Neural cell (in vitro differentiated cells): ENCODE results near the gene SRA1. TPM values are rescaled to one million over a fixed set of nuclear protein-coding genes. Genes with fewer than 3 reads are reported as not detected.
A peak's percentile ranks its signal among the peaks of the same experiment; 100 is the strongest.

ENCODE experiments used
- H2AFZ ChIP-seq: fragments of 200-600, 300-800 bp; sonication (generic), shearing (Covaris generic); 2 replicates; pipeline ENCODE4 v1.6.0; 2014; ENCODE audit warnings: low read depth, mild to moderate bottlenecking, antibody characterized with exemption, low read length, moderate library complexity
- H3F3A ChIP-seq: fragments of 200-600 bp; shearing (Covaris generic); 2 replicates; pipeline ENCODE4 v1.6.1; 2016; ENCODE audit warnings: mild to moderate bottlenecking, moderate library complexity, mixed read lengths, antibody characterized with exemption, low read length; ENCODE audit not compliant: insufficient read depth, poor library complexity, severe bottlenecking
- H3K27ac ChIP-seq: fragments of 200-600, 300-800 bp; sonication (generic), shearing (Covaris generic); 2 replicates; pipeline ENCODE4 v1.5.1; 2014; ENCODE audit warnings: mild to moderate bottlenecking, low read length, moderate library complexity
- H3K27me3 ChIP-seq: fragments of 300-800, 200-600 bp; sonication (generic), shearing (Covaris generic); 2 replicates; pipeline ENCODE4 v1.6.0; 2014; ENCODE audit warnings: mild to moderate bottlenecking, low read depth, low read length, moderate library complexity; ENCODE audit not compliant: insufficient read depth
- H3K36me3 ChIP-seq: fragments of 300-800, 200-600 bp; sonication (generic), shearing (Covaris generic); 2 replicates; pipeline ENCODE4 v1.5.1; 2014; ENCODE audit warnings: mild to moderate bottlenecking, antibody characterized with exemption, low read length, moderate library complexity; ENCODE audit not compliant: insufficient read depth
- H3K4me2 ChIP-seq: fragments of 300-800, 200-600 bp; sonication (generic), shearing (Covaris generic); 2 replicates; pipeline ENCODE4 v1.6.0; 2014; ENCODE audit warnings: mild to moderate bottlenecking, low read length
- H3K4me3 ChIP-seq: fragments of 300-800, 200-600 bp; sonication (generic), shearing (Covaris generic); 2 replicates; pipeline ENCODE4 v1.5.1; 2014; ENCODE audit warnings: mild to moderate bottlenecking, low read length, moderate library complexity
- H3K79me2 ChIP-seq: fragments of 200-600 bp; shearing (Covaris generic); replicated peaks from 2 replicates; pipeline ENCODE4 v1.6.0; 2014; ENCODE audit warnings: mild to moderate bottlenecking, low read length, moderate library complexity; ENCODE audit not compliant: insufficient read depth
- H3K9ac ChIP-seq: fragments of 300-800, 200-600 bp; sonication (generic), shearing (Covaris generic); 2 replicates; pipeline ENCODE4 v1.6.1; 2016; ENCODE audit warnings: mild to moderate bottlenecking, low read length, mixed read lengths
- H3K9me2 ChIP-seq: fragments of 200-600 bp; shearing (Covaris generic); 2 replicates; pipeline ENCODE4 v1.6.1; 2016; ENCODE audit warnings: mild to moderate bottlenecking, low read length, mixed read lengths; ENCODE audit not compliant: insufficient read depth
- H3K9me3 ChIP-seq: fragments of 200-600, 300-800 bp; sonication (generic), shearing (Covaris generic); 2 replicates; pipeline ENCODE4 v1.6.1; 2016; ENCODE audit warnings: mild to moderate bottlenecking, mixed run types, low read length, moderate library complexity, mixed read lengths
- H4K20me1 ChIP-seq: fragments of 200-600 bp; shearing (Covaris generic); 2 replicates; pipeline ENCODE4 v1.6.1; 2016; ENCODE audit warnings: mild to moderate bottlenecking, mixed run types; ENCODE audit not compliant: insufficient read depth
- EP300 ChIP-seq: fragments of 450-650 bp; conservative IDR thresholded peaks from 2 replicates; pipeline ENCODE4 v1.6.1; 2014; ENCODE audit warnings: antibody characterized with exemption, mild to moderate bottlenecking, moderate library complexity; ENCODE audit not compliant: poor library complexity, severe bottlenecking
- EZH2 ChIP-seq: fragments of 200-600, 300-800 bp; shearing (Covaris generic), sonication (generic); IDR thresholded peaks from 2 replicates; pipeline ENCODE4 v1.6.1; 2014; ENCODE audit warnings: antibody characterized with exemption, low read length, borderline replicate concordance, mild to moderate bottlenecking; ENCODE audit not compliant: insufficient read depth, poor library complexity, severe bottlenecking
- MXI1 ChIP-seq: fragments of 450-650 bp; conservative IDR thresholded peaks from 2 replicates; pipeline ENCODE4 v1.6.1; 2014; ENCODE audit warnings: antibody characterized with exemption, mild to moderate bottlenecking; ENCODE audit not compliant: poor library complexity, severe bottlenecking
- POLR2AphosphoS5 ChIP-seq: IDR thresholded peaks from 2 replicates; pipeline ENCODE4 v1.6.1; 2012
- RAD21 ChIP-seq: fragments of 450-650 bp; conservative IDR thresholded peaks from 2 replicates; pipeline ENCODE4 v1.6.1; 2014; ENCODE audit warnings: antibody characterized with exemption, mild to moderate bottlenecking, moderate library complexity
- SMC3 ChIP-seq: fragments of 450-650 bp; conservative IDR thresholded peaks from 2 replicates; pipeline ENCODE4 v1.6.1; 2014; ENCODE audit warnings: antibody characterized with exemption, mild to moderate bottlenecking, moderate library complexity; ENCODE audit not compliant: poor library complexity
- TAF1 ChIP-seq: IDR thresholded peaks from 2 replicates; pipeline ENCODE4 v1.6.1; 2012; ENCODE audit warnings: low read depth
- polyA plus RNA-seq: library from polyadenylated mRNA; depleted of rRNA; stranded (reverse); fragments of >200 nt; gene quantifications from 2 replicates; pipeline ENCODE4 v1.2.3, GENCODE V29; 2014
- TF ChIP-seq, protein P1 (sequence below): IDR thresholded peaks from 2 replicates; pipeline ENCODE4 v1.6.1; 2012; ENCODE audit warnings: borderline replicate concordance
- TF ChIP-seq, protein P2 (sequence below): fragments of 450-650 bp; IDR thresholded peaks from 2 replicates; pipeline ENCODE4 v1.5.1; 2014; ENCODE audit warnings: antibody characterized with exemption, mild to moderate bottlenecking, moderate library complexity; ENCODE audit not compliant: poor library complexity, severe bottlenecking

SRA1 gene
- polyA plus RNA-seq, 1 donor from 2014 or later: 73.5 TPM

DNA sequence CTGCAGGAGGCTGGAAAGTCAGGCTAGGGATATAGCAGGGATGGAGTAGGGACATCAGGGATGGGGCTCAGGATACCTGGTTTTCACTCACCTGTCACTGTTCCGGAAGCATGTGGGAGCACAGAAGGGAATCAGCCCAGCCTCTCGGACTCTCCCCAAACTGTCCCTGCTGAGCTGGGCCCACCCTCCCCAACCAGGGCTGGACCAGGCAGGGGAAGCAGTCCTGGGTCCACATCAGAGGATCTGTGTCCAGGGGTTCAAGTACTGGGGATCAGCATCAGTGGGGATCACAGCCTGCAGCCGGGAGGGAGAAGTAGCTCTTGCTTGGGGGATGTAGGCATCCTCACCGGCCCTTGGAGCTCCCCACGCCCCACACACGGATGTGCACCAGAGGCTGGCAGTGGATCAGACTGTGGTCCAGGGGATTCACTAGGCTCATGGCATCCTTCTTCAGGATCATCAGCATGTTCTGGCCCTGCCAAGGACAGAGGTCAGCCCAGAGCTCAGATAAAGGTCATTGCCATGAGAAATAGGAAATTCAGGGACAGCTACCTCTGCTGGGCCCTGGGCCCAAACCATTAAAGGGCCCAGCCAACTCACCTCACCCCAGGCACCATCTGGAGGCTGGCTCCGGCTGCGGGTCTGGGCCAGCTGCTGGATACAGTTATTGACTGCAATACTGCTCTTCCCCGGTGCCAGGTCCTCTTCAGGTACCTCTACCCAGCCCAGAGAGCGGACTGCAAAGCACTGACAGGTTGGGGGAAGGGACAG, 4.7 kb upstream of the SRA1 start:
- Histone ChIP-seq H4K20me1 (no peaks in the 10 kb centered on the region), H2AFZ (no peak overlapping the region), H3K4me2 (no peak overlapping the region), H3K27me3 (no peaks in the 10 kb centered on the region), H3K36me3 (no peaks in the 10 kb centered on the region), H3K4me3 (peak overlapping the region; percentile 7), H3K9ac (no peak overlapping the region), H3F3A (no peaks in the 10 kb centered on the region), H3K79me2 (peaks cover 15% of the 10 kb centered on the region), H3K9me3 (no peaks in the 10 kb centered on the region), H3K27ac (no peak overlapping the region), H3K9me2 (no peaks in the 10 kb centered on the region)
- TF ChIP-seq POLR2AphosphoS5: no peak

DNA sequence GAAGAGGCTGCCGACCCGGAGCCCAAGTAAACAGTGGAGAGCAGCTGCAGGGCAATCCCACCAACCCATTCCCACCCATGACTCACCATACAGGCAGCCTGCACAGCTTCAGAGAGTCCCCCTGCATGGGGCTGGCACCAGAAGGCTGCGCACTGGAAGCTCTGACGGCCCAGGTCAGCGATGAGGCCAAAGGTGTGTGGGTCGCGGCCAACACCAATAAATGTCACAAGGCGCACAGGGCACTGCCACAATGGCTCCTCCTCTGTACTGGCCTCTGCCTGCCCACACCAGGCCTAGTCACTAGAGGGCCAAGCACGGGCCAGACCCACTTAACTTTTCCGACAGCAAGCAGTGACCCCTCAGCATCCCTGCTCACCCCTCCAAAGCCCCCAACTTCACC, 3.0 kb upstream of the SRA1 start:
- Histone ChIP-seq H3K4me3 (no peak overlapping the region), H3K9ac (no peak overlapping the region), H3K36me3 (no peaks in the 10 kb centered on the region), H4K20me1 (no peaks in the 10 kb centered on the region), H3K27ac (no peak overlapping the region), H3K79me2 (peaks cover 23% of the 10 kb centered on the region), H3K4me2 (no peak overlapping the region), H3K27me3 (no peaks in the 10 kb centered on the region), H3K9me3 (no peaks in the 10 kb centered on the region), H3K9me2 (no peaks in the 10 kb centered on the region), H3F3A (no peaks in the 10 kb centered on the region), H2AFZ (no peak overlapping the region)
- TF ChIP-seq TAF1: no peak
- TF ChIP-seq, protein P1, sequence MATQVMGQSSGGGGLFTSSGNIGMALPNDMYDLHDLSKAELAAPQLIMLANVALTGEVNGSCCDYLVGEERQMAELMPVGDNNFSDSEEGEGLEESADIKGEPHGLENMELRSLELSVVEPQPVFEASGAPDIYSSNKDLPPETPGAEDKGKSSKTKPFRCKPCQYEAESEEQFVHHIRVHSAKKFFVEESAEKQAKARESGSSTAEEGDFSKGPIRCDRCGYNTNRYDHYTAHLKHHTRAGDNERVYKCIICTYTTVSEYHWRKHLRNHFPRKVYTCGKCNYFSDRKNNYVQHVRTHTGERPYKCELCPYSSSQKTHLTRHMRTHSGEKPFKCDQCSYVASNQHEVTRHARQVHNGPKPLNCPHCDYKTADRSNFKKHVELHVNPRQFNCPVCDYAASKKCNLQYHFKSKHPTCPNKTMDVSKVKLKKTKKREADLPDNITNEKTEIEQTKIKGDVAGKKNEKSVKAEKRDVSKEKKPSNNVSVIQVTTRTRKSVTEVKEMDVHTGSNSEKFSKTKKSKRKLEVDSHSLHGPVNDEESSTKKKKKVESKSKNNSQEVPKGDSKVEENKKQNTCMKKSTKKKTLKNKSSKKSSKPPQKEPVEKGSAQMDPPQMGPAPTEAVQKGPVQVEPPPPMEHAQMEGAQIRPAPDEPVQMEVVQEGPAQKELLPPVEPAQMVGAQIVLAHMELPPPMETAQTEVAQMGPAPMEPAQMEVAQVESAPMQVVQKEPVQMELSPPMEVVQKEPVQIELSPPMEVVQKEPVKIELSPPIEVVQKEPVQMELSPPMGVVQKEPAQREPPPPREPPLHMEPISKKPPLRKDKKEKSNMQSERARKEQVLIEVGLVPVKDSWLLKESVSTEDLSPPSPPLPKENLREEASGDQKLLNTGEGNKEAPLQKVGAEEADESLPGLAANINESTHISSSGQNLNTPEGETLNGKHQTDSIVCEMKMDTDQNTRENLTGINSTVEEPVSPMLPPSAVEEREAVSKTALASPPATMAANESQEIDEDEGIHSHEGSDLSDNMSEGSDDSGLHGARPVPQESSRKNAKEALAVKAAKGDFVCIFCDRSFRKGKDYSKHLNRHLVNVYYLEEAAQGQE: no peak
- no peak for TF ChIP-seq SMC3
- TF ChIP-seq EP300: no peak
- no peak for TF ChIP-seq MXI1

DNA sequence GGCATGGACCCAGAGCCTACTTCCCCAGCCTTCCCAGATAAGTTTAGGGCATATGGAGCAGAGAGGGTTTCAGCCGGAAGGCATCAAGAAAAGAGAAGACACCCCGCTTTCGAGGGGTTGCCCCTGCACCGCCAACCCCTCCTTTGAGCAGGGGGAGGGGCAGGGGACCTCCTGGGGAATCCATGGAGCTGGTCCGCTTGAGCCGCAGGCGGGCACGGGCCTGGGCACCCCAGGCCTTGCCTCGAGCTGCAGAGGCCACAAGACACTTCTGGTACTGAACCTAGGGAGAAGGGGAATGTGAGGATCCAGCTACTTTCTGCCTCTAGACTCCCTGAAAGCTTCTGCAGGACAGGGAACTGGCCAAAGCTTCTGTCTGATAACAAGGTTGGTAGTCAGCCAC, 1.3 kb upstream of the SRA1 start:
- Histone ChIP-seq H3K36me3 (no peaks in the 10 kb centered on the region), H4K20me1 (no peaks in the 10 kb centered on the region), H3K9me2 (no peaks in the 10 kb centered on the region), H3K4me2 (no peak overlapping the region), H3K79me2 (peaks cover 20% of the 10 kb centered on the region), H2AFZ (no peak overlapping the region), H3K27me3 (no peaks in the 10 kb centered on the region), H3K4me3 (no peak overlapping the region), H3K9me3 (no peaks in the 10 kb centered on the region), H3F3A (no peaks in the 10 kb centered on the region), H3K27ac (no peak overlapping the region), H3K9ac (no peak overlapping the region)
- TF ChIP-seq, protein P2, sequence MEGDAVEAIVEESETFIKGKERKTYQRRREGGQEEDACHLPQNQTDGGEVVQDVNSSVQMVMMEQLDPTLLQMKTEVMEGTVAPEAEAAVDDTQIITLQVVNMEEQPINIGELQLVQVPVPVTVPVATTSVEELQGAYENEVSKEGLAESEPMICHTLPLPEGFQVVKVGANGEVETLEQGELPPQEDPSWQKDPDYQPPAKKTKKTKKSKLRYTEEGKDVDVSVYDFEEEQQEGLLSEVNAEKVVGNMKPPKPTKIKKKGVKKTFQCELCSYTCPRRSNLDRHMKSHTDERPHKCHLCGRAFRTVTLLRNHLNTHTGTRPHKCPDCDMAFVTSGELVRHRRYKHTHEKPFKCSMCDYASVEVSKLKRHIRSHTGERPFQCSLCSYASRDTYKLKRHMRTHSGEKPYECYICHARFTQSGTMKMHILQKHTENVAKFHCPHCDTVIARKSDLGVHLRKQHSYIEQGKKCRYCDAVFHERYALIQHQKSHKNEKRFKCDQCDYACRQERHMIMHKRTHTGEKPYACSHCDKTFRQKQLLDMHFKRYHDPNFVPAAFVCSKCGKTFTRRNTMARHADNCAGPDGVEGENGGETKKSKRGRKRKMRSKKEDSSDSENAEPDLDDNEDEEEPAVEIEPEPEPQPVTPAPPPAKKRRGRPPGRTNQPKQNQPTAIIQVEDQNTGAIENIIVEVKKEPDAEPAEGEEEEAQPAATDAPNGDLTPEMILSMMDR: no peak
- TF ChIP-seq EP300 (no peak), RAD21 (no peak), MXI1 (no peak), SMC3 (no peak), TAF1 (no peak), POLR2AphosphoS5 (no peak), EZH2 (no peak)
- TF ChIP-seq, protein P1: no peak
